ENCODE measurements around the gene ZNF766. TPM values are rescaled to one million over a fixed set of nuclear protein-coding genes. Genes with fewer than 3 reads are reported as not detected.
"Not testable (repeated sequence)": the region's sequence is repeated elsewhere in the genome, so short reads cannot be mapped to it uniquely, and the experiment has no call there.

Gene ZNF766
- total RNA-seq, 4 donors from 2014 or later: 1.8 to 26.9 (median 20.1) TPM

DNA sequence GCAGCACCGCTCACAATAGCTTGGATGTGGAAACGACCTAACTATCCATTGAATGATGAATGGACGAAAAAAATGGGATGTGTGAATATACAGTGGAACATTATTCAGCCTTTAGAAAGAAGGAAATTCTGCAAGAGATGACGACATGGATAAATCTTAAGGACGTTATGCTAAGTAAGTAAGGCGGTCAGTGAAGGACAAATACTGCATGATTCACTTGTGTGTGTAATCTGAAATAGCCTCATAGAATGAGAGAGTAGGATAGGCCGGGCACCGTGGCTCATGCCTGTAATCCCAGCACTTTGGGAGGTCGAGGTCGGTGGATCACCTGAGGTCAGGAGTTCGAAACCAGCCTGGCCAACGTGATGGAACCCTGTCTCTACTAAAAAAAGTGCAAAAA lies 25.4 kb upstream of the ZNF766 start:
- TF ChIP-seq, protein P1, sequence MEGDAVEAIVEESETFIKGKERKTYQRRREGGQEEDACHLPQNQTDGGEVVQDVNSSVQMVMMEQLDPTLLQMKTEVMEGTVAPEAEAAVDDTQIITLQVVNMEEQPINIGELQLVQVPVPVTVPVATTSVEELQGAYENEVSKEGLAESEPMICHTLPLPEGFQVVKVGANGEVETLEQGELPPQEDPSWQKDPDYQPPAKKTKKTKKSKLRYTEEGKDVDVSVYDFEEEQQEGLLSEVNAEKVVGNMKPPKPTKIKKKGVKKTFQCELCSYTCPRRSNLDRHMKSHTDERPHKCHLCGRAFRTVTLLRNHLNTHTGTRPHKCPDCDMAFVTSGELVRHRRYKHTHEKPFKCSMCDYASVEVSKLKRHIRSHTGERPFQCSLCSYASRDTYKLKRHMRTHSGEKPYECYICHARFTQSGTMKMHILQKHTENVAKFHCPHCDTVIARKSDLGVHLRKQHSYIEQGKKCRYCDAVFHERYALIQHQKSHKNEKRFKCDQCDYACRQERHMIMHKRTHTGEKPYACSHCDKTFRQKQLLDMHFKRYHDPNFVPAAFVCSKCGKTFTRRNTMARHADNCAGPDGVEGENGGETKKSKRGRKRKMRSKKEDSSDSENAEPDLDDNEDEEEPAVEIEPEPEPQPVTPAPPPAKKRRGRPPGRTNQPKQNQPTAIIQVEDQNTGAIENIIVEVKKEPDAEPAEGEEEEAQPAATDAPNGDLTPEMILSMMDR (IDR thresholded peaks at IDR 0.05): no peak
- TF ChIP-seq POLR2A (IDR thresholded peaks at IDR 0.05): no peak

DNA sequence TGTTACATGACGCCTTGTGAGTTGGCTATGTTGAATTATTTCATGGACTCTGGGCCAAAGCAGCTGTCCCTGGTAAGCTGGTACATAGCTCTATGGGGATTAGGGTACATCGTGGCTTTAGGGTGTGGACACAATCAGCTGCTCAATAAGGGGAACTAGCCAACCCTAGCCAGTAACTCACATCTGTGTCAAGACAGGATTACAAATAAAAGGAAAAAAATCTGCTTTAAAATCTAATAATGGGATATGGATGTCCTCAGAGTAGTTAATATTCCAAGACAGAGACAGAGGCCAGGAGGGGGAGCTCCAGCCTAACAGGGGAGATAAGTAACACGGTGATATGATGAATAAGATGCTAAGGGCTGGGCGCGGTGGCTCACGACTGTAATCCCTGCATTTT lies 21.1 kb upstream of the ZNF766 start:
- Histone ChIP-seq H3K27ac (no peak overlapping the region), H3K4me3 (no peak overlapping the region), H3K9me3 (no peaks in the 10 kb centered on the region), H3K27me3 (no peaks in the 10 kb centered on the region), H3K36me3 (no peaks in the 10 kb centered on the region), H3K4me1 (no peaks in the 10 kb centered on the region)
- DNase-seq: peak in 1 of 2 donors; percentile 24
- TF ChIP-seq, protein P1 (IDR thresholded peaks at IDR 0.05): peak; percentile 16 to 42 (median 31)
- no peak for TF ChIP-seq POLR2A (IDR thresholded peaks at IDR 0.05)
- intact Hi-C loops (cut with DNase I; ENCODE audit: low total_unique reads): no loop called here

More for the DNA sequence above, 25.4 kb upstream of the ZNF766 start:
- Histone ChIP-seq H3K36me3 (no peaks in the 10 kb centered on the region), H3K27me3 (no peaks in the 10 kb centered on the region), H3K9me3 (no peaks in the 10 kb centered on the region), H3K4me3 (no peak overlapping the region), H3K4me1 (no peaks in the 10 kb centered on the region), H3K27ac (no peak overlapping the region)
- DNase-seq: no peak
- intact Hi-C loops (cut with DNase I; ENCODE audit: low total_unique reads): loop anchor here (5.0 kb wide), 1 partner anchor 107 kb away; the partner anchor contains the start of gene ZNF616

DNA sequence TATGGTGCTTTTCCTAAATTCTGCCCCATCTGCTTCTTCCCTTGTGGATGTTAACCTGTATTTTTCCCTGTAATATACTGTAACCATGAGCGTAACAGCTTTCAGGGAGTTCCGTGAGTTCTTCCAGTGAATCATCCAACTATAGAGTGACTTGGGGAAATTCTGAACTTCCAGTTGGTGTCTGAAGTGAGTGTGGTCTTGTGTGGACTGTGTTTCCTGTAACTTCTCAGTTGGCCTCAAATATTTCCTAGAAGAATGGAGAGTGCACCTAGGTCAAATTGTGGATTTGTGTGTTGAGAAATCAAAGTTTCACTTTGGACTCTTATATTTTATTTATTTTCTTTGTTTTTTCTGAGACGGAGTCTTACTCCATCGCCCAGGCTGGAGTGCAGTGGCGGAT lies 11.0 kb upstream of the ZNF766 start:
- no peaks in the 10 kb centered on the region for H3K4me1 ChIP-seq
- no peak for DNase-seq
- H3K36me3 ChIP-seq: no peaks in the 10 kb centered on the region
- no peaks in the 10 kb centered on the region for H3K27me3 ChIP-seq
- intact Hi-C loops (cut with DNase I; ENCODE audit: low total_unique reads): no loop called here
- H3K9me3 ChIP-seq: no peaks in the 10 kb centered on the region
- TF ChIP-seq, protein P1 (IDR thresholded peaks at IDR 0.05): no peak
- no peak for TF ChIP-seq POLR2A (IDR thresholded peaks at IDR 0.05)
- H3K4me3 ChIP-seq: no peak overlapping the region
- H3K27ac ChIP-seq: no peak overlapping the region

DNA sequence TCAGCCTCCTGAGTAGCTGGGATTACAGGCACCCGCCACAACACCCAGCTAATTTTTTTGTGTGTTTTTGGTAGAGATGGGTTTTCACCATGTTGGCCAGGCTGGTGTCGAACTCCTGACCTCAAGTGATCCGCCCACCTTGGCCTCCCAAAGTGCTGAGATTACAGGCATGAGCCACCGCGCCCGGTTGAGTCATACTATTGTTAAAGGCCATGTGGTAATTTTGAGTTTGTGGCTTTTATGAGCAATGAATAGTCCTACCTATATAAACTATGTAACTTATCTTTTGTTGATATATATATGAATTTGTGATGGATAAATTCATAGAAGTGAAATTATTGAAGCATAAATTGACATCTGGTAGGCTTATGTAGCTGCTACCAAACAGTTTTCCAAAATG lies 3.8 kb upstream of the ZNF766 start:
- intact Hi-C loops (cut with DNase I; ENCODE audit: low total_unique reads); H3K4me1 ChIP-seq: not testable (repeated sequence)

DNA sequence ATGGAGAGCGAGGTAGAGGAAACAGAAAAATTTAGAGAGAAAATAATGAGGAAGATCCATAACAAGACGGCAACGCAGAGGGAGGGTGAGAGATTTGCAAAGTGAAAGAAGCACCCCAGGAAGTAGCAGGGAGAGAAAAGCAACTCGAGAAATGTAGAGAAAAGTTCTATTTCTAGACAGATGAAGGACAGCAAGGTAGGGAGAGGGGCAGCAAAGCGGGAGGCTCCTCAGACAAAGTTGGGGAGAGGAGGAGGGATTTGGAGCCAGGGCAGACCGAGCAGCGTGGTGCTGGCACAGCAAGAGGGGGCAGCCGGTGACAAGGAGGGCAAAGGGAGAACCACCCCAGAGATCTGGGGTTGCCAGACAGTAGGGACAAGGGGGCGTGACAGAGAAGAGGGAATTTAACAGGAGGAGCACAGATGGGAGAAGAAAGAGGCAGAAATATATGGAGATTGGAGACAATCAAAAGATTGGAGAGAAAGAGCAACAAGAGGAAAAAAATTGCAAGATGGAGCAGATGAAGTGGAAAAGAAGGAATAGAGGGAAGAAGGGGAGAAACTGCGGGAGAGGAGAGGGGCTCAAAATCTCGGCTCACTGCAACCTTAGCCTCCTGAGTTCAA lies 989 bp downstream of the ZNF766 start:
- no peaks in the 10 kb centered on the region for H3K9me3 ChIP-seq
- H3K4me3 ChIP-seq: peak overlapping the region; percentile 95 to 97
- intact Hi-C loops (cut with DNase I; ENCODE audit: low total_unique reads): no loop called here
- H3K4me1 ChIP-seq: peaks cover 3 to 7% of the 10 kb centered on the region in 2 donors
- H3K27me3 ChIP-seq: no peaks in the 10 kb centered on the region
- no peak for DNase-seq
- peak overlapping the region; percentile 82 to 97 for H3K27ac ChIP-seq
- TF ChIP-seq POLR2A (IDR thresholded peaks at IDR 0.05): no peak
- TF ChIP-seq, protein P1 (IDR thresholded peaks at IDR 0.05): no peak
- H3K36me3 ChIP-seq: no peaks in the 10 kb centered on the region

More for the DNA sequence above, 3.8 kb upstream of the ZNF766 start:
- not testable (repeated sequence) for H3K4me3 ChIP-seq, H3K27ac ChIP-seq, H3K9me3 ChIP-seq, H3K36me3 ChIP-seq, DNase-seq, H3K27me3 ChIP-seq
